ENCODE results near the gene FNBP1. TPM values are rescaled to one million over a fixed set of nuclear protein-coding genes. Genes with fewer than 3 reads are reported as not detected.
A peak's percentile ranks its signal among the peaks of the same experiment; 100 is the strongest.

The FNBP1 gene
- total and polyA plus RNA-seq, 2 donors (not counting 1 experiment from before 2014, with no cell fraction given): 42.9 to 318 TPM

GRCh38 chr9:130029223-130029973 lies 13.6 kb downstream of the FNBP1 start:
- Mint-ChIP-seq H3K27me3 (no peaks in the 10 kb centered on the region), H3K4me1 (peaks cover 88% of the 10 kb centered on the region), H3K27ac (peak overlapping the region; percentile 54), H3K4me3 (peak overlapping the region; percentile 55), H3K9me3 (ENCODE audit: insufficient read depth) (no peaks in the 10 kb centered on the region)
- ChIA-PET POLR2A (interaction anchor here (1.0 to 2.9 kb wide), 5 partner anchors 9 to 40 kb away, joined by 3 to 8 read pairs (median 4); no protein-coding TSS in a partner anchor), CTCF (interaction anchor here (0.8 to 1.0 kb wide), 4 partner anchors 10 to 144 kb away, joined by 3 read pairs; no protein-coding TSS in a partner anchor)
- peaks cover 84 to 87% of the 10 kb centered on the region in 2 donors for H3K4me1 ChIP-seq (ENCODE audit: control insufficient read depth in 2 of 2, insufficient read depth in 2 of 2, low read length in 2 of 2)
- WGBS (ENCODE audit: insufficient coverage): 69% methylated on average over 3 of the region's 10 CpGs
- H3K9me3 ChIP-seq (ENCODE audit: control extremely low read depth in 1 of 3, control insufficient read depth in 2 of 3, insufficient read depth in 1 of 3, low read length in 2 of 3): peaks cover 0 to 6% (median 0%) of the 10 kb centered on the region in 3 donors
- no peak overlapping the region for H2AFZ ChIP-seq (ENCODE audit: insufficient read depth, low read depth, low read length, poor library complexity, severe bottlenecking)
- no peaks in the 10 kb centered on the region for H3K27me3 ChIP-seq (replicated peaks in 1 of 4; ENCODE audit: control extremely low read depth in 1 of 4, control insufficient read depth in 3 of 4, insufficient read depth in 4 of 4, low read length in 3 of 4)
- intact Hi-C loops (cut with micrococcal nuclease): loop anchor here (2.0 kb wide), 1 partner anchor 17 kb away; no protein-coding TSS in a partner anchor
- no peak for ATAC-seq (ENCODE audit: low read depth)
- TF ChIP-seq, protein P1, sequence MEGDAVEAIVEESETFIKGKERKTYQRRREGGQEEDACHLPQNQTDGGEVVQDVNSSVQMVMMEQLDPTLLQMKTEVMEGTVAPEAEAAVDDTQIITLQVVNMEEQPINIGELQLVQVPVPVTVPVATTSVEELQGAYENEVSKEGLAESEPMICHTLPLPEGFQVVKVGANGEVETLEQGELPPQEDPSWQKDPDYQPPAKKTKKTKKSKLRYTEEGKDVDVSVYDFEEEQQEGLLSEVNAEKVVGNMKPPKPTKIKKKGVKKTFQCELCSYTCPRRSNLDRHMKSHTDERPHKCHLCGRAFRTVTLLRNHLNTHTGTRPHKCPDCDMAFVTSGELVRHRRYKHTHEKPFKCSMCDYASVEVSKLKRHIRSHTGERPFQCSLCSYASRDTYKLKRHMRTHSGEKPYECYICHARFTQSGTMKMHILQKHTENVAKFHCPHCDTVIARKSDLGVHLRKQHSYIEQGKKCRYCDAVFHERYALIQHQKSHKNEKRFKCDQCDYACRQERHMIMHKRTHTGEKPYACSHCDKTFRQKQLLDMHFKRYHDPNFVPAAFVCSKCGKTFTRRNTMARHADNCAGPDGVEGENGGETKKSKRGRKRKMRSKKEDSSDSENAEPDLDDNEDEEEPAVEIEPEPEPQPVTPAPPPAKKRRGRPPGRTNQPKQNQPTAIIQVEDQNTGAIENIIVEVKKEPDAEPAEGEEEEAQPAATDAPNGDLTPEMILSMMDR (IDR thresholded peaks at IDR 0.05): no peak
- no peak for TF ChIP-seq EZH2 (IDR thresholded peaks at IDR 0.05; ENCODE audit: borderline replicate concordance, insufficient read depth, low read depth, low read length, poor library complexity, severe bottlenecking)
- DNase-seq: no peak
- H3K9ac ChIP-seq (ENCODE audit: low read length): peak overlapping the region; percentile 19
- peaks cover 33% of the 10 kb centered on the region for H4K20me1 ChIP-seq (ENCODE audit: control insufficient read depth, insufficient read depth, low read length, poor library complexity, severe bottlenecking)
- peak overlapping the region; percentile 25 to 89 for H3K27ac ChIP-seq (ENCODE audit: low read length in 2 of 2)
- no peak overlapping the region for H3K4me3 ChIP-seq (ENCODE audit: control extremely low read depth in 1 of 5, extremely low read depth in 1 of 5, insufficient read depth in 1 of 5, low read depth in 2 of 5, low read length in 4 of 5)
- peaks cover 100% of the 10 kb centered on the region for H3K79me2 ChIP-seq (ENCODE audit: control insufficient read depth, insufficient read depth, low read length)
- peak overlapping the region; percentile 45 for H3K4me2 ChIP-seq (replicated peaks; ENCODE audit: low read depth, low read length, poor library complexity, severe bottlenecking)
- H3K36me3 ChIP-seq (replicated peaks in 1 of 2; ENCODE audit: control extremely low read depth in 1 of 2, control insufficient read depth in 1 of 2, extremely low read depth in 1 of 2, insufficient read depth in 2 of 2, low read length in 1 of 2): peaks cover 0 to 6% of the 10 kb centered on the region in 2 experiments

All from B cell (primary cell).